Measurements from ENCODE around the gene PREB. TPM values are rescaled to one million over a fixed set of nuclear protein-coding genes. Genes with fewer than 3 reads are reported as not detected.

The PREB gene
- 65.2 and 72.1 TPM in 2 replicates for total RNA-seq

GRCh38 chr2:27133905-27134780 is at the start of gene PREB:
Gene PREB (minus strand): TSS chr2:27134636. CDS start chr2:27134421, 215 bp downstream.

GRCh38 chr2:27148801-27149439 is 14.5 kb upstream of the PREB start, which contains the start of gene TCF23:
Gene TCF23 (plus strand): TSS chr2:27149004. CDS start chr2:27149134, 130 bp downstream.

GRCh38 chr2:27139310-27139709 is 4.9 kb upstream of the PREB start, which contains the start of gene PRR30:
Gene PRR30 (minus strand): TSS chr2:27139410. CDS start chr2:27138329, 1,081 bp downstream.

GRCh38 chr2:27123302-27124150 is 10.9 kb downstream of the PREB start, which contains the start of gene ABHD1:
Gene ABHD1 (plus strand): TSS chr2:27123815. CDS start chr2:27123949, 134 bp downstream.

GRCh38 chr2:27118525-27119329 is 15.7 kb downstream of the PREB start, which contains the start of gene CGREF1:
Gene CGREF1 (minus strand): TSS chr2:27119128. CDS start chr2:27104366, 14,762 bp downstream.

GRCh38 chr2:27086724-27087593 is 47.5 kb downstream of the PREB start, which contains the start of gene KHK:
Gene KHK (plus strand): TSS chr2:27086772. CDS start chr2:27087260, 488 bp downstream.

Other genes starting within 250 kb of the PREB start
- gene MAPRE3, start 164.0 kb downstream of the PREB start, total RNA-seq, result 3.1 and 6.0 TPM in 2 replicates
- gene TMEM214, start 101.7 kb downstream of the PREB start, total RNA-seq, result 43.7 and 46.0 TPM in 2 replicates
- gene AGBL5, start 83.0 kb downstream of the PREB start, total RNA-seq, result 12.6 and 14.9 TPM in 2 replicates
- 558 and 652 TPM in 2 replicates for gene OST4, start 63.0 kb downstream of the PREB start, total RNA-seq
- gene EMILIN1, start 56.0 kb downstream of the PREB start, total RNA-seq, result 273 and 388 TPM in 2 replicates
- gene KHK, start 47.9 kb downstream of the PREB start, total RNA-seq, result 1.3 TPM in 1 of 2 replicates, not detected in the other
- 11.6 and 28.2 TPM in 2 replicates for gene CGREF1, start 15.5 kb downstream of the PREB start, total RNA-seq
- gene ABHD1, start 10.8 kb downstream of the PREB start, total RNA-seq, result not detected in 2 replicates
- gene PRR30, start 4.8 kb upstream of the PREB start, total RNA-seq, result not detected in 2 replicates
- under 0.01 TPM in 1 of 2 replicates, not detected in the other for gene TCF23, start 14.4 kb upstream of the PREB start, total RNA-seq
- 148 and 204 TPM in 2 replicates for gene ATRAID, start 77.4 kb upstream of the PREB start, total RNA-seq
- 7.6 and 13.0 TPM in 2 replicates for gene SLC5A6, start 77.6 kb upstream of the PREB start, total RNA-seq
- gene CAD, start 82.7 kb upstream of the PREB start, total RNA-seq, result 22.9 and 29.3 TPM in 2 replicates
- gene SLC30A3, start 128.4 kb upstream of the PREB start, total RNA-seq, result not detected in 2 replicates
- not detected in 2 replicates for gene DNAJC5G, start 140.8 kb upstream of the PREB start, total RNA-seq
- gene TRIM54, start 147.8 kb upstream of the PREB start, total RNA-seq, result not detected in 2 replicates
- gene UCN, start 173.8 kb upstream of the PREB start, total RNA-seq, result 1.3 and 4.5 TPM in 2 replicates
- gene MPV17, start 188.5 kb upstream of the PREB start, total RNA-seq, result 69.1 and 102 TPM in 2 replicates
- gene GTF3C2, start 222.1 kb upstream of the PREB start, total RNA-seq, result 31.6 and 44.4 TPM in 2 replicates
- 29.2 and 31.3 TPM in 2 replicates for gene EIF2B4, start 235.7 kb upstream of the PREB start, total RNA-seq
- 148 and 159 TPM in 2 replicates for gene SNX17, start 236.0 kb upstream of the PREB start, total RNA-seq
- gene ZNF513, start 246.1 kb upstream of the PREB start, total RNA-seq, result 4.0 and 6.2 TPM in 2 replicates